HCT116 (cell line): Measurements from ENCODE around the gene OSGIN1. TPM values are rescaled to one million over a fixed set of nuclear protein-coding genes. Genes with fewer than 3 reads are reported as not detected.

Experiments
- ATAC-seq: fragments of 200-7000 bp; cut with Tn5 transposase; 2 replicates; pipeline ENCODE4 v1.9.1; 2020; ENCODE audit warnings: mild to moderate bottlenecking, moderate library complexity
- BruUV-seq: library from RNA; stranded (reverse); fragments of 400-500 nt; replicated peaks from 2 replicates; lab custom pipeline; 2021; lab: Mats Ljungman, UMichigan
- CTCF ChIA-PET: fragments of 300-600 bp; sonication (Branson Sonifier 250); formaldehyde crosslinking; loops from one replicate; lab custom pipeline; 2021; ENCODE audit warnings: antibody characterized with exemption; lab: Charles Lee
- POLR2A ChIA-PET: fragments of 300-600, 350-600 bp; sonication (Branson Sonifier 250); formaldehyde crosslinking; loops from one replicate; lab custom pipeline; 2021; ENCODE audit warnings: antibody characterized with exemption; lab: Charles Lee
- RAD21 ChIA-PET, 2 experiments: fragments of 300-600 bp; sonication (Branson Sonifier 250); formaldehyde crosslinking; loops; one replicate each; lab custom pipeline; 2023; ENCODE audit warnings: low total read pairs in 2 of 2; ENCODE audit not compliant: uncharacterized antibody in 2 of 2, unreplicated experiment in 2 of 2, low non-redundant PET in 1 of 2; lab: Charles Lee
- DNase-seq: peaks from one replicate; pipeline ENCODE4 v3.0.0-alpha.2; 2010; ENCODE audit warnings: low read depth, low spot score
- H2AFZ ChIP-seq: fragments of 200-600 bp; shearing (Covaris generic), sonication (generic); 2 replicates; pipeline ENCODE4 v1.6.1; 2017; ENCODE audit warnings: low read depth, mixed run types, mixed read lengths, antibody characterized with exemption, low read length; ENCODE audit not compliant: poor library complexity, severe bottlenecking
- H3K27ac ChIP-seq: 2 replicates; pipeline ENCODE4 v1.5.1; 2012; ENCODE audit warnings: low read depth, low read length
- H3K27me3 ChIP-seq: fragments of 200-600 bp; sonication (generic); 2 replicates; pipeline ENCODE4 v1.6.1; 2016; ENCODE audit warnings: mixed run types, low read length, mixed read lengths; ENCODE audit not compliant: insufficient read depth
- H3K36me3 ChIP-seq, 2 experiments: fragments of 200-500 bp in 1 of 2; fragments of 200-600 bp in 1 of 2; sonication (Bioruptor generic) in 1 of 2; sonication (generic) in 1 of 2; 2 replicates each; pipeline versions ENCODE4 v1.5.1 to v1.6.1; 2014 to 2016; ENCODE audit warnings: low read length in 2 of 2, inconsistent platforms in 1 of 2, mixed read lengths in 1 of 2, mixed run types in 1 of 2; ENCODE audit not compliant: insufficient read depth in 2 of 2, control insufficient read depth in 1 of 2
- H3K4me1 ChIP-seq, 2 experiments: fragments of 200-600 bp in 1 of 2; sonication (generic) in 1 of 2; 2 replicates each; pipeline versions ENCODE4 v1.5.1 to v1.6.1; 2012 to 2017; ENCODE audit warnings: low read length in 2 of 2, inconsistent platforms in 1 of 2, mild to moderate bottlenecking in 1 of 2, mixed read lengths in 1 of 2, mixed run types in 1 of 2, moderate library complexity in 1 of 2; ENCODE audit not compliant: insufficient read depth in 2 of 2, control insufficient read depth in 1 of 2
- H3K4me2 ChIP-seq: fragments of 200-600 bp; sonication (generic); 2 replicates; pipeline ENCODE4 v1.6.1; 2017; ENCODE audit warnings: mixed run types, low read length, mixed read lengths
- H3K4me3 ChIP-seq, 2 experiments: fragments of 200-600 bp in 1 of 2; sonication (generic) in 1 of 2; replicated peaks in 1 of 2; 2 replicates each; pipeline ENCODE4 v1.5.1; 2011 to 2016; ENCODE audit warnings: low read length in 2 of 2, control low read depth in 1 of 2, low read depth in 1 of 2, mild to moderate bottlenecking in 1 of 2, mixed read lengths in 1 of 2, mixed run types in 1 of 2
- H3K79me2 ChIP-seq: fragments of 200-600 bp; sonication (generic); 2 replicates; pipeline ENCODE4 v1.6.1; 2017; ENCODE audit warnings: mild to moderate bottlenecking, mixed run types, low read length, moderate library complexity, mixed read lengths; ENCODE audit not compliant: insufficient read depth
- H3K9ac ChIP-seq: fragments of 200-600 bp; sonication (generic); 2 replicates; pipeline ENCODE4 v1.6.1; 2016; ENCODE audit warnings: low read length, mixed read lengths
- H3K9me2 ChIP-seq: fragments of 200-600 bp; sonication (generic), shearing (Covaris generic); 2 replicates; pipeline ENCODE4 v1.6.1; 2017; ENCODE audit warnings: mixed run types, mild to moderate bottlenecking, moderate library complexity; ENCODE audit not compliant: insufficient read depth
- H3K9me3 ChIP-seq, 2 experiments: fragments of 200-500 bp in 1 of 2; fragments of 200-600 bp in 1 of 2; sonication (Bioruptor generic) in 1 of 2; sonication (generic) in 1 of 2; 2 replicates each; pipeline ENCODE4 v1.6.1; 2014 to 2017; ENCODE audit warnings: low read length in 2 of 2, mixed read lengths in 2 of 2, inconsistent platforms in 1 of 2, low read depth in 1 of 2, mild to moderate bottlenecking in 1 of 2, mixed run types in 1 of 2, moderate library complexity in 1 of 2; ENCODE audit not compliant: control insufficient read depth in 1 of 2, insufficient read depth in 1 of 2
- H4K20me1 ChIP-seq: fragments of 200-600 bp; sonication (generic), shearing (Covaris generic); 2 replicates; pipeline ENCODE4 v1.6.1; 2017; ENCODE audit warnings: mixed run types, mild to moderate bottlenecking, moderate library complexity; ENCODE audit not compliant: insufficient read depth
- CBX3 ChIP-seq: IDR thresholded peaks from 2 replicates; pipeline ENCODE4 v1.6.1; 2012; ENCODE audit warnings: low read depth
- CEBPB ChIP-seq: IDR thresholded peaks from 2 replicates; pipeline ENCODE4 v1.6.1; 2012; ENCODE audit warnings: low read depth
- CTCF ChIP-seq, 3 experiments: fragments of 200-600 bp in 1 of 3; sonication (generic) in 1 of 3; IDR thresholded peaks in 2 of 3; conservative IDR thresholded peaks in 1 of 3; 2 replicates each; pipeline ENCODE4 v1.5.1; 2012 to 2017; ENCODE audit warnings: low read depth in 2 of 3, low read length in 2 of 3, antibody characterized with exemption in 1 of 3, borderline replicate concordance in 1 of 3, control low read depth in 1 of 3, mild to moderate bottlenecking in 1 of 3, mixed read lengths in 1 of 3, mixed run types in 1 of 3, moderate library complexity in 1 of 3; ENCODE audit not compliant: insufficient read depth in 1 of 3
- EZH2 ChIP-seq: fragments of 200-600 bp; sonication (generic); IDR thresholded peaks from 2 replicates; pipeline ENCODE4 v1.6.1; 2017; ENCODE audit warnings: antibody characterized with exemption, mixed run types
- FOSL1 ChIP-seq: IDR thresholded peaks from 2 replicates; pipeline ENCODE4 v1.6.1; 2012; ENCODE audit warnings: low read depth
- POLR2A ChIP-seq: IDR thresholded peaks from 2 replicates; pipeline ENCODE4 v1.7.0; 2011; ENCODE audit warnings: borderline replicate concordance; ENCODE audit not compliant: insufficient read depth, insufficient read length; ENCODE audit errors: extremely low read depth
- POLR2AphosphoS5 ChIP-seq: IDR thresholded peaks from 2 replicates; pipeline ENCODE4 v1.6.1; 2011; ENCODE audit warnings: mild to moderate bottlenecking, low read depth, low read length, moderate library complexity
- REST ChIP-seq: IDR thresholded peaks from 2 replicates; pipeline ENCODE4 v1.6.1; 2012; ENCODE audit warnings: low read depth
- SP1 ChIP-seq: IDR thresholded peaks from 2 replicates; pipeline ENCODE4 v1.6.1; 2012; ENCODE audit warnings: low read depth
- YY1 ChIP-seq: IDR thresholded peaks from 2 replicates; pipeline ENCODE4 v1.6.1; 2011; ENCODE audit warnings: low read length, low read depth, moderate library complexity, mild to moderate bottlenecking; ENCODE audit not compliant: insufficient replicate concordance; ENCODE audit errors: extremely low read depth
- ZBTB33 ChIP-seq: IDR thresholded peaks from 2 replicates; pipeline ENCODE4 v1.6.1; 2011; ENCODE audit warnings: mild to moderate bottlenecking, low read length, moderate library complexity; ENCODE audit not compliant: insufficient replicate concordance; ENCODE audit errors: extremely low read depth
- ZFX ChIP-seq: fragments of 450-650 bp; IDR thresholded peaks from 2 replicates; pipeline ENCODE4 v1.6.1; 2017
- intact Hi-C: fragments of 100-400 bp; cut with micrococcal nuclease; formaldehyde crosslinking; loops from 2 replicates; pipeline ENCODE4 v1.10.0; 2022
- total RNA-seq: library from RNA; stranded (reverse); gene quantifications from one replicate; pipeline ENCODE4 v1.2.1, GENCODE V29; 2021; ENCODE audit not compliant: unreplicated experiment
- TF ChIP-seq, protein P1 (sequence below): IDR thresholded peaks from 2 replicates; pipeline ENCODE4 v1.6.1; 2012

OSGIN1 gene
- total RNA-seq, 1 experiment from 2014 or later = 19.8 TPM

GRCh38 chr16:83980794-83981193, 27.8 kb downstream of the OSGIN1 start:
- H3K9me2 ChIP-seq = no peaks in the 10 kb centered on the region
- H3K36me3 ChIP-seq = no peaks in the 10 kb centered on the region
- ChIA-PET RAD21 (no interaction called here), CTCF (no interaction called here), POLR2A (no interaction called here)
- H3K9ac ChIP-seq = no peak overlapping the region
- no peaks in the 10 kb centered on the region for H4K20me1 ChIP-seq
- DNase-seq (no peak), ATAC-seq (no peak)
- no peak overlapping the region for H2AFZ ChIP-seq
- H3K79me2 ChIP-seq = no peaks in the 10 kb centered on the region
- intact Hi-C loops = no loop called here
- no peak overlapping the region for H3K4me2 ChIP-seq
- no TSS peak for BruUV-seq
- no peak overlapping the region for H3K4me3 ChIP-seq
- no peaks in the 10 kb centered on the region; the same call in 1 of the 2 replicates for H3K27me3 ChIP-seq
- H3K4me1 ChIP-seq = no peaks in the 10 kb centered on the region
- peaks cover 8 to 11% of the 10 kb centered on the region in 2 experiments; a peak in 2 of 4 replicates for H3K9me3 ChIP-seq
- no peak overlapping the region for H3K27ac ChIP-seq
- TF ChIP-seq CBX3 = no peak
- TF ChIP-seq FOSL1 = no peak
- TF ChIP-seq, protein P1, sequence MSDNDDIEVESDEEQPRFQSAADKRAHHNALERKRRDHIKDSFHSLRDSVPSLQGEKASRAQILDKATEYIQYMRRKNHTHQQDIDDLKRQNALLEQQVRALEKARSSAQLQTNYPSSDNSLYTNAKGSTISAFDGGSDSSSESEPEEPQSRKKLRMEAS = no peak

DNA sequence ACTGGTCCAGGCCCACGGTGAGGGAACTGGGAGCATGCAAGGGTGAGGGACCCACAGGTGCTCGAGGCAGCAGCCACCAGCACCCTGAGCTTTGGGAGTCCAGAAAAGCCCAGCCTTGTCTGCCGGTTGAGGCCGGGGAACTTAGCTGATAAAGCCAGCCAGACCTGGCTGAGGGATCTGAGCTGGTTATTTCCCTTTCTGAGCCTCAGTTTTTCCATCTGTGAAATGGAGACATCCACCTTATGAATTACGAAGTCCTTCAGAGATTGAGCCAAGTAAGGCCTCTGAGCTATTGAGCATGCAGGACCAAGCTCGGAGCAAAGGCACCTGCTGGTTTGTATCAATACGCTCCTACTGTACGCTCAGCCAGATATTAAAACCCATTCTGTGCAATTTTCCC, 28.8 kb downstream of the OSGIN1 start:
- Histone ChIP-seq H3K9me2 (no peaks in the 10 kb centered on the region), H3K27me3 (peaks cover 7% of the 10 kb centered on the region; the same call in 1 of the 2 replicates)
- RAD21 ChIA-PET = no interaction called here
- TF ChIP-seq SP1 (no peak), REST (no peak), EZH2 (no peak), FOSL1 (no peak), POLR2A (no peak), ZBTB33 (no peak), CTCF (IDR thresholded peaks at IDR 0.05 in 2 of 3, conservative IDR thresholded peaks at IDR 0.05 in 1 of 3; ENCODE audit: borderline replicate concordance in 1 of 3, insufficient read depth in 1 of 3, low read depth in 2 of 3, low read length in 2 of 3) (no peak), CEBPB (no peak), ZFX (no peak), POLR2AphosphoS5 (no peak), YY1 (no peak)

More for the DNA sequence above, 28.8 kb downstream of the OSGIN1 start:
- no peak for ATAC-seq
- no peak for DNase-seq
- no peaks in the 10 kb centered on the region for H3K36me3 ChIP-seq
- H3K9ac ChIP-seq = no peak overlapping the region
- no TSS peak for BruUV-seq
- H3K79me2 ChIP-seq = no peaks in the 10 kb centered on the region
- H3K9me3 ChIP-seq = peaks cover 8 to 11% of the 10 kb centered on the region in 2 experiments; a peak in 2 of 4 replicates
- no peak overlapping the region for H3K4me3 ChIP-seq
- H2AFZ ChIP-seq = no peak overlapping the region
- CTCF ChIA-PET = no interaction called here
- H3K27ac ChIP-seq = no peak overlapping the region
- H3K4me2 ChIP-seq = no peak overlapping the region
- POLR2A ChIA-PET = no interaction called here
- intact Hi-C loops = no loop called here
- H3K4me1 ChIP-seq = no peaks in the 10 kb centered on the region
- H4K20me1 ChIP-seq = no peaks in the 10 kb centered on the region
